Loucy (cell line): Measurements from ENCODE around the gene RFC4.
A peak's percentile ranks its signal among the peaks of the same experiment; 100 is the strongest.

Source experiments
- H2AFZ ChIP-seq: fragments of 200-600 bp; sonication (generic); 2 replicates; pipeline ENCODE4 v1.6.0; 2016; ENCODE audit warnings: antibody characterized with exemption, mild to moderate bottlenecking, low read length, moderate library complexity
- H3F3A ChIP-seq: fragments of 200-600 bp; 2 replicates; pipeline ENCODE4 v1.6.0; 2016; ENCODE audit warnings: antibody characterized with exemption, low read depth, mild to moderate bottlenecking
- H3K27me3 ChIP-seq: fragments of 200-600 bp; sonication (generic); 2 replicates; pipeline ENCODE4 v1.6.1; 2014; ENCODE audit warnings: low read length, mild to moderate bottlenecking; ENCODE audit not compliant: insufficient read depth, poor library complexity, severe bottlenecking
- H3K36me3 ChIP-seq: fragments of 200-600 bp; sonication (generic); 2 replicates; pipeline ENCODE4 v1.6.1; 2016; ENCODE audit warnings: low read length; ENCODE audit not compliant: insufficient read depth
- H3K4me1 ChIP-seq: fragments of 200-600 bp; sonication (generic); 2 replicates; pipeline ENCODE4 v1.5.1; 2014; ENCODE audit warnings: low read length, mild to moderate bottlenecking; ENCODE audit not compliant: insufficient read depth, poor library complexity, severe bottlenecking
- H3K4me2 ChIP-seq: fragments of 200-600 bp; sonication (generic); 2 replicates; pipeline ENCODE4 v1.6.0; 2014; ENCODE audit warnings: antibody characterized with exemption, low read length, low read depth, mild to moderate bottlenecking; ENCODE audit not compliant: poor library complexity, severe bottlenecking
- H3K4me3 ChIP-seq: fragments of 200-600 bp; sonication (generic); 2 replicates; pipeline ENCODE4 v1.5.1; 2014; ENCODE audit warnings: low read length, mild to moderate bottlenecking, mixed read lengths; ENCODE audit not compliant: poor library complexity, severe bottlenecking
- H3K79me2 ChIP-seq: fragments of 200-600 bp; sonication (generic); 2 replicates; pipeline ENCODE4 v1.6.1; 2014; ENCODE audit warnings: low read length; ENCODE audit not compliant: insufficient read depth
- H3K9ac ChIP-seq: fragments of 200-600 bp; sonication (generic); 2 replicates; pipeline ENCODE4 v1.6.0; 2014; ENCODE audit warnings: mild to moderate bottlenecking, low read depth, low read length, moderate library complexity; ENCODE audit not compliant: poor library complexity, severe bottlenecking
- H3K9me2 ChIP-seq: fragments of 200-600 bp; sonication (generic); replicated peaks from 2 replicates; pipeline ENCODE4 v1.6.1; 2016; ENCODE audit warnings: low read depth, low read length, mixed read lengths
- H3K9me3 ChIP-seq: fragments of 200-600 bp; sonication (generic); 2 replicates; pipeline ENCODE4 v1.6.1; 2014; ENCODE audit warnings: mild to moderate bottlenecking, antibody characterized with exemption, low read length, low read depth; ENCODE audit not compliant: insufficient read depth
- H4K20me1 ChIP-seq: fragments of 200-600 bp; sonication (generic); 2 replicates; pipeline ENCODE4 v1.6.0; 2014; ENCODE audit warnings: antibody characterized with exemption, low read length, mild to moderate bottlenecking; ENCODE audit not compliant: insufficient read depth, poor library complexity, severe bottlenecking
- EZH2phosphoT487 ChIP-seq: fragments of 200-600 bp; IDR thresholded peaks from 2 replicates; pipeline ENCODE4 v1.6.1; 2018; ENCODE audit warnings: antibody characterized with exemption, mild to moderate bottlenecking, moderate library complexity, borderline replicate concordance
- TF ChIP-seq, protein P1 (sequence below): fragments of 200-600 bp; sonication (generic); conservative IDR thresholded peaks from 2 replicates; pipeline ENCODE4 v1.5.1; 2014; ENCODE audit warnings: mild to moderate bottlenecking, antibody characterized with exemption, low read length

RFC4 gene

GRCh38 chr3:186798239-186798874, 7.9 kb downstream of the RFC4 start:
- H3K4me3 ChIP-seq: no peak overlapping the region
- H3K36me3 ChIP-seq: peaks cover 41% of the 10 kb centered on the region; the same call in 1 of the 2 replicates
- TF ChIP-seq EZH2phosphoT487: no peak
- TF ChIP-seq, protein P1, sequence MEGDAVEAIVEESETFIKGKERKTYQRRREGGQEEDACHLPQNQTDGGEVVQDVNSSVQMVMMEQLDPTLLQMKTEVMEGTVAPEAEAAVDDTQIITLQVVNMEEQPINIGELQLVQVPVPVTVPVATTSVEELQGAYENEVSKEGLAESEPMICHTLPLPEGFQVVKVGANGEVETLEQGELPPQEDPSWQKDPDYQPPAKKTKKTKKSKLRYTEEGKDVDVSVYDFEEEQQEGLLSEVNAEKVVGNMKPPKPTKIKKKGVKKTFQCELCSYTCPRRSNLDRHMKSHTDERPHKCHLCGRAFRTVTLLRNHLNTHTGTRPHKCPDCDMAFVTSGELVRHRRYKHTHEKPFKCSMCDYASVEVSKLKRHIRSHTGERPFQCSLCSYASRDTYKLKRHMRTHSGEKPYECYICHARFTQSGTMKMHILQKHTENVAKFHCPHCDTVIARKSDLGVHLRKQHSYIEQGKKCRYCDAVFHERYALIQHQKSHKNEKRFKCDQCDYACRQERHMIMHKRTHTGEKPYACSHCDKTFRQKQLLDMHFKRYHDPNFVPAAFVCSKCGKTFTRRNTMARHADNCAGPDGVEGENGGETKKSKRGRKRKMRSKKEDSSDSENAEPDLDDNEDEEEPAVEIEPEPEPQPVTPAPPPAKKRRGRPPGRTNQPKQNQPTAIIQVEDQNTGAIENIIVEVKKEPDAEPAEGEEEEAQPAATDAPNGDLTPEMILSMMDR: no peak
- H3F3A ChIP-seq: peaks cover under 1% of the 10 kb centered on the region; the same call in 1 of the 2 replicates
- H3K9ac ChIP-seq: no peak overlapping the region
- H3K4me2 ChIP-seq: peak overlapping the region; percentile 24
- peaks cover 53% of the 10 kb centered on the region for H3K79me2 ChIP-seq
- no peaks in the 10 kb centered on the region for H3K9me2 ChIP-seq
- no peaks in the 10 kb centered on the region for H3K27me3 ChIP-seq
- H3K4me1 ChIP-seq: peaks cover 22% of the 10 kb centered on the region
- H2AFZ ChIP-seq: no peak overlapping the region
- H3K9me3 ChIP-seq: no peaks in the 10 kb centered on the region
- peaks cover 27% of the 10 kb centered on the region for H4K20me1 ChIP-seq

DNA sequence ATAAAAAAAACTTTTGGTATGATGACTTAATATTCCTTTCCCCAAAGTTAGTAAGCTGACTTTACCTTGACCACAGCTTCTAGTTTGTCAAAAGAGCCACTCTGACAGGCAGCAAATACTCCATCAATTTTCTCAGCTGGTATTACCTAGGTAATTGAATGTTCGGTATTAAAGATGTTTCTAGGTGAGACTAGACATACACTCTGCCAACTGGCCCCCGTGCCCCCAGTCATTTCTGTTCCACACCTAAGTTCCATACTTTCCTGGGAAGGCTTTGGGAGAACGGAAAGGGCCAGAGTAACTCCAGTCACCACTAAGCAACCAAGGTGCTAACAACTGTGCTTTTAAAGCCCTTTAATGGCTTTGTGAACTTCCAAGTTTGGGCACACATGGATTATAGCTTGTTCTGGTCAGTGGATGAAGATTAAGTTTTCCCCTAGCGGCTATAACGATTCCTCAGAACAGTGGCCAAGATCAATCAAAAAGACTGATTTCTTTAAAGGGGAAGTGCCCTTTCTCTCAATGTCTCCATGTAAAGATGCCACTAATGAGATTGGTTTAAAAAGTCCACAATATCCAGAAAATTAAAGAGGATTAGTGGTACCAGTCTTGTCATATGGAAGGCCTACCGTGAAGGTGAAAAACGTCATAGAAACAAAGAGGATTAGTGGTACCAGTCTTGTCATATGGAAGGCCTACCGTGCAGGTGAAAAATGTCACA, 15.9 kb downstream of the RFC4 start:
- H3F3A ChIP-seq: peaks cover 58% of the 10 kb centered on the region
- H3K9ac ChIP-seq: no peak overlapping the region
- H3K27me3 ChIP-seq: no peaks in the 10 kb centered on the region
- peaks cover 62% of the 10 kb centered on the region for H4K20me1 ChIP-seq
- peaks cover 84% of the 10 kb centered on the region for H3K36me3 ChIP-seq
- no peaks in the 10 kb centered on the region for H3K9me3 ChIP-seq
- peaks cover 48% of the 10 kb centered on the region for H3K79me2 ChIP-seq
- no peaks in the 10 kb centered on the region for H3K9me2 ChIP-seq
- no peak for TF ChIP-seq EZH2phosphoT487
- TF ChIP-seq, protein P1: no peak
- no peak overlapping the region for H3K4me3 ChIP-seq
- H3K4me2 ChIP-seq: peak overlapping the region; percentile 98
- no peak overlapping the region for H2AFZ ChIP-seq
- peaks cover 37% of the 10 kb centered on the region for H3K4me1 ChIP-seq

DNA sequence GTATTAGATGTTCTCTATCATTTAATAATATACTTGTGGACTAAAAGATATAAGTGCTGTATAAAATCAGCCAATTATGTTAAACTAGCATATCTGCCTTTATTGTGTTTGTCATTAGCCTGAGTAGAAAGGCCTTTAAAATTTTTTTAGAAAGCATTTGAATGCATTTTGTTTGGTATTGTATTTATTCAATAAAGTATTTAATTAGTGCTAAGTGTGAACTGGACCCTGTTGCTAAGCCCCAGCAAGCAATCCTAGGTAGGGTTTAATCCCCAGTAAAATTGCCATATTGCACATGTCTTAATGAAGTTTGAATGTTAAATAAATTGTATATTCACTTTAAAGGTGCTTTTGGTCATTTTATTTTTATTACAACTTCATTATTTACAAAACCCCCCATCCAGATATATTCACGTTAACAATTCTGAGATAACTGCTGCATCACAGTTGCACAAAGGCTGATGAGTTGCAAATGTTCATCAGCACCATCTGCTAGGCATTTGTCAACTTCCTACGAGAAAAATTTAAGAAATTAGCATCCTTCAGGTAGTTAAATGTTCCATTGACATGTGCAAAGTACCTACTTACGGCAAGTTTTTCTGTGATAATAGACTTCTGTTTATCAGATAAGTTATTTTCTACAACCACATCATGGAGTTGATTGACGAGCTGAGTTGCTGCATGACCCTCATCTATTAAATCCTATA, 16.6 kb downstream of the RFC4 start:
- peak overlapping the region; percentile 98 for H3K4me2 ChIP-seq
- H3K27me3 ChIP-seq: peaks cover 4% of the 10 kb centered on the region
- peaks cover 69% of the 10 kb centered on the region for H4K20me1 ChIP-seq

More for the DNA sequence above, 16.6 kb downstream of the RFC4 start:
- TF ChIP-seq, protein P1: no peak
- no peak for TF ChIP-seq EZH2phosphoT487
- Histone ChIP-seq H3F3A (peaks cover 58% of the 10 kb centered on the region), H3K9ac (no peak overlapping the region), H3K36me3 (peaks cover 91% of the 10 kb centered on the region), H3K9me2 (no peaks in the 10 kb centered on the region), H3K79me2 (peaks cover 55% of the 10 kb centered on the region), H2AFZ (no peak overlapping the region), H3K4me3 (no peak overlapping the region), H3K9me3 (no peaks in the 10 kb centered on the region), H3K4me1 (peaks cover 43% of the 10 kb centered on the region)
